IPS-20b (cell line): Measurements from ENCODE around the gene CABP4.

Source experiments
- H3K27ac ChIP-seq: one replicate; pipeline ENCODE4 v1.5.1; 2013; ENCODE audit warnings: low read length
- H3K27me3 ChIP-seq: 2 replicates; pipeline ENCODE4 v1.6.1; 2013; ENCODE audit warnings: mild to moderate bottlenecking, low read length, inconsistent platforms; ENCODE audit not compliant: insufficient read depth
- H3K36me3 ChIP-seq: 2 replicates; pipeline ENCODE4 v1.6.1; 2013; ENCODE audit warnings: low read depth, mild to moderate bottlenecking, inconsistent platforms, low read length, moderate library complexity; ENCODE audit not compliant: insufficient read depth
- H3K4me1 ChIP-seq: 2 replicates; pipeline ENCODE4 v1.6.1; 2013; ENCODE audit warnings: mild to moderate bottlenecking, control low read depth, inconsistent platforms, low read length, moderate library complexity; ENCODE audit not compliant: insufficient read depth
- H3K4me3 ChIP-seq: 2 replicates; pipeline ENCODE4 v1.5.1; 2013; ENCODE audit warnings: mild to moderate bottlenecking, low read length, inconsistent platforms
- H3K9ac ChIP-seq: 2 replicates; pipeline ENCODE4 v1.6.1; 2013; ENCODE audit warnings: low read depth, mild to moderate bottlenecking, inconsistent platforms, low read length, moderate library complexity
- H3K9me3 ChIP-seq: 2 replicates; pipeline ENCODE4 v1.6.1; 2013; ENCODE audit warnings: mild to moderate bottlenecking, low read depth, low read length, inconsistent platforms; ENCODE audit not compliant: insufficient read depth

CABP4 gene

GRCh38 chr11:67411785-67412152 is 43.4 kb upstream of the CABP4 start:
- Histone ChIP-seq H3K9ac (no peak overlapping the region), H3K27ac (no peak overlapping the region), H3K4me3 (no peak overlapping the region), H3K36me3 (no peaks in the 10 kb centered on the region), H3K4me1 (peaks cover 6% of the 10 kb centered on the region; the same call in 1 of the 2 replicates), H3K27me3 (peaks cover 42% of the 10 kb centered on the region), H3K9me3 (no peaks in the 10 kb centered on the region)

GRCh38 chr11:67412495-67413179 is 42.5 kb upstream of the CABP4 start:
- H3K27me3 ChIP-seq = peaks cover 42% of the 10 kb centered on the region
- H3K36me3 ChIP-seq = no peaks in the 10 kb centered on the region
- no peak overlapping the region for H3K4me3 ChIP-seq
- H3K4me1 ChIP-seq = peaks cover 6% of the 10 kb centered on the region; the same call in 1 of the 2 replicates
- no peak overlapping the region for H3K9ac ChIP-seq
- no peaks in the 10 kb centered on the region for H3K9me3 ChIP-seq
- no peak overlapping the region for H3K27ac ChIP-seq

- Histone ChIP-seq H3K27me3 (peaks cover 42% of the 10 kb centered on the region), H3K4me1 (peaks cover 6% of the 10 kb centered on the region; the same call in 1 of the 2 replicates), H3K9me3 (no peaks in the 10 kb centered on the region), H3K9ac (no peak overlapping the region), H3K36me3 (no peaks in the 10 kb centered on the region), H3K27ac (no peak overlapping the region), H3K4me3 (no peak overlapping the region)
Measured at GRCh38 chr11:67413266-67413849, 41.8 kb upstream of the CABP4 start.

GRCh38 chr11:67415501-67416304 is 39.5 kb upstream of the CABP4 start, which contains the start of gene CARNS1:
Gene CARNS1, plus strand, starts transcription at chr11:67415678. Its CDS starts 522 bp downstream, at chr11:67416200.
- Histone ChIP-seq H3K9me3 (no peaks in the 10 kb centered on the region), H3K27me3 (peaks cover 51% of the 10 kb centered on the region), H3K4me3 (peak within 1 kb of the TSS; percentile 63; the same call in 1 of the 2 replicates), H3K36me3 (no peaks in the 10 kb centered on the region), H3K27ac (no peak within 1 kb of the TSS), H3K4me1 (0 out of 2 replicates have a peak, but pooled peaks cover 3% of the 10 kb centered on the region), H3K9ac (no peak within 1 kb of the TSS)

- H3K4me1 ChIP-seq = 0 out of 2 replicates have a peak, but pooled peaks cover 3% of the 10 kb centered on the region
- peaks cover 45% of the 10 kb centered on the region for H3K27me3 ChIP-seq
- no peak overlapping the region for H3K4me3 ChIP-seq
- no peaks in the 10 kb centered on the region for H3K9me3 ChIP-seq
- H3K9ac ChIP-seq = no peak overlapping the region
- no peak overlapping the region for H3K27ac ChIP-seq
- H3K36me3 ChIP-seq = no peaks in the 10 kb centered on the region
Measured at GRCh38 chr11:67416416-67417335, 38.5 kb upstream of the CABP4 start.

GRCh38 chr11:67417425-67417824 is 37.7 kb upstream of the CABP4 start:
- no peaks in the 10 kb centered on the region for H3K9me3 ChIP-seq
- no peaks in the 10 kb centered on the region for H3K36me3 ChIP-seq
- H3K27ac ChIP-seq = no peak overlapping the region
- 0 out of 2 replicates have a peak, but pooled peaks cover 3% of the 10 kb centered on the region for H3K4me1 ChIP-seq
- peaks cover 38% of the 10 kb centered on the region for H3K27me3 ChIP-seq
- H3K4me3 ChIP-seq = no peak overlapping the region
- H3K9ac ChIP-seq = no peak overlapping the region

GRCh38 chr11:67418476-67419281 is 36.5 kb upstream of the CABP4 start:
- Histone ChIP-seq H3K9me3 (no peaks in the 10 kb centered on the region), H3K9ac (no peak overlapping the region), H3K4me3 (no peak overlapping the region), H3K4me1 (0 out of 2 replicates have a peak, but pooled peaks cover 3% of the 10 kb centered on the region), H3K36me3 (no peaks in the 10 kb centered on the region), H3K27me3 (peaks cover 27% of the 10 kb centered on the region), H3K27ac (no peak overlapping the region)

GRCh38 chr11:67419325-67420049 is 35.7 kb upstream of the CABP4 start:
- H3K9ac ChIP-seq = no peak overlapping the region; the same call in 1 of the 2 replicates
- H3K27me3 ChIP-seq = peaks cover 25% of the 10 kb centered on the region
- no peaks in the 10 kb centered on the region for H3K9me3 ChIP-seq
- H3K36me3 ChIP-seq = no peaks in the 10 kb centered on the region
- 0 out of 2 replicates have a peak, but pooled peaks cover 3% of the 10 kb centered on the region for H3K4me1 ChIP-seq
- no peak overlapping the region for H3K27ac ChIP-seq
- H3K4me3 ChIP-seq = peak overlapping the region; percentile 63; the same call in 1 of the 2 replicates

- no peak overlapping the region for H3K27ac ChIP-seq
Measured at GRCh38 chr11:67420147-67420645, 35.0 kb upstream of the CABP4 start.

More at GRCh38 chr11:67420147-67420645, 35.0 kb upstream of the CABP4 start:
- Histone ChIP-seq H3K4me3 (peak overlapping the region; percentile 63), H3K9ac (peak overlapping the region; percentile 21; the same call in 1 of the 2 replicates), H3K4me1 (0 out of 2 replicates have a peak, but pooled peaks cover 3% of the 10 kb centered on the region), H3K27me3 (peaks cover 18% of the 10 kb centered on the region), H3K9me3 (no peaks in the 10 kb centered on the region), H3K36me3 (no peaks in the 10 kb centered on the region)
